ENCODE measurements around the gene KIAA2012.
A peak's percentile ranks its signal among the peaks of the same experiment; 100 is the strongest.

The KIAA2012 gene

DNA sequence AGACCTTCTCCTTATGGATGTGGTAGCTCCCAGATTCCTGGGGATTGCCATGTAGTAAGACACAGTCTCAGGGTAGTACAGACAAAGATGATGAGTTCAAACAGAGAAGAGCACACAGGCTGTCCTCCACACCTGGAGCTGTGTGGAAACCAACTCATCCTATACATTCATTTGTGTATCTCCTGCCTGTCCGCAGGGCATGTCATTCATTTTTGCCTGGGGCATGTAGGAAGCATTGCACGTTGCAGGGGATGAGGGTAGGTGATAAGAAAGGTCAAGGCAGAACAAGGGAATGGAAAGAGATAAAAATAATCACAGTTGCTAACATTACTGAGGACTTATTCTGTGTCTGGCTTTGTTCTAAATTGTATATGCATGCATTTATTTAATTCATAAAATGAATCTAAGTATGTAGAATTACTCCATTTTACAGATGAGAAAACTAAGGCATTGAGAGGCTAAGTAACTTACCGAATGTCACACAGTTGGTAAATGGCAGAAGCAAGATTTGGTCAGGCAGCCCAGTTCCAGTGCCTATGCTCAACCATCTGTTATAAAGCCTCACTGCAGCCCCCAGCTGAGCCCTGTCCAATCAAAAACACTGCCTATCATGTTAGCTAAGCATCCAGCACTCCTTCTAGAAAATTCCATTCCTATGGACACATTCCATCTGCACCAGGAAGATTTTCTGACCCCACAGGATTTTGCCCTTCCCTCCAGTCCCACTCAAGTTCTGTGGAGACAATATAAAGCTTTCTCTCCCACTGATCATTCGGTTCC lies 84.3 kb downstream of the KIAA2012 start:
- no peak for DNase-seq

DNA sequence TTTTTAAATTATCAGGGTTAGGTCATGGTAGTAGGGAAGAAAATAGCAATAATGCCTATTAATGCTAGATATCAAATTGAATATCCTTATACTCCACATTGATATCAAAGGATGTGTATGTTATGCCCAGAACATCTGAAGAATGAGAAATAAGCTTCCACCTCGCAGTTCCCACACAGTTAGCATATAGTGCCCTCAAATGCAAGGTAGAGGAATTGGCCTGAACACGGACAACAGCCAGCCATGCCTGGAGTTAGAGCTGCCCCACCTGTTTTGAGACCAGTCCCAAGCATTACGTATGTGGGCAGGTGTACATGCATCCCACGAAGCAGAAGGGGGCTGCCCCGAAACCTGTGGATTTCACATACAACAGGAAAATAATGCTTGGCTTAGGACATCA lies 85.7 kb downstream of the KIAA2012 start:
- DNase-seq: no peak

GRCh38 chr2:202161151-202161835 lies 88.2 kb downstream of the KIAA2012 start:
- DNase-seq: no peak

GRCh38 chr2:202164411-202164810 lies 91.4 kb downstream of the KIAA2012 start:
- DNase-seq: no peak

DNA sequence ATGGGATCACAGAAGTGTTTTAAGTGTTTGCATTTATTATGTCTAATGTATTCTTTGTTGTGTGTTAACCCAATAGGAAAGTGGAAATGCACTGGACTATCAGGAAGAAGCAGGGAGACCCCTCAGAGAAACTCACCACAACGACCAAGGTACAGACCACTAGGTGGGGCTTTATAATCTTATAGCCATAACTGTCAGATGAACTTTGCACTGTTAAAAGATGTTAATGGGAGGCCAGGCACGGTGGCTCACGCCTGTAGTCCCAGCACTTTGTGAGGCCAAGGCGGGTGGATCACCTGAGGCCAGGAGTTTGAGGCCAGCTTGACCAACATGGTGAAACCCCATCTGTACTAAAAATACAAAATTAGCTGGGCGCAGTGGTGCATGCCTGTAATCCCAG lies 92.2 kb downstream of the KIAA2012 start:
- no peak for DNase-seq

DNA sequence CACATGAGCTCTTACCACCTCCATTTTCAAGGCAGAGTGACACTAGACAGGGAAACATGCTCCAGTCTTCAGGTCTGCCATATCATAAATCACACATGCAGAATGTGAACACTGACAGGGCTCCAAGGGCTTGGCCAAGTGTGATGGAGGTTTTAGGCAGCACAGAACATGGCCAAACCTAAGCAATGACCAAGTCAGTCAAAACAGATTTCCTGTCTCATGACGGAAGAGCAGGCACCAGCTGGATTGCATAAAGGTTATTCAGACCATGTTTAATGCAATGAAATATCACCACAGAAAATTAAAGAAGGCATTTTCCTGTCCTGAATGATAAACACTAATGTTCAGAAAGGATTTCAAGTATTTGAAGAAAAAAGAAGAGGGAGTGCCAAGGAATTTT lies 92.9 kb downstream of the KIAA2012 start:
- no peak for DNase-seq

- no peak for DNase-seq
These were observed 96.1 kb downstream of the KIAA2012 start for GRCh38 chr2:202169131-202169530.

- DNase-seq: no peak
These were observed 96.9 kb downstream of the KIAA2012 start for GRCh38 chr2:202169832-202170424.

GRCh38 chr2:202171241-202171825 lies 98.3 kb downstream of the KIAA2012 start:
- DNase-seq: no peak

DNA sequence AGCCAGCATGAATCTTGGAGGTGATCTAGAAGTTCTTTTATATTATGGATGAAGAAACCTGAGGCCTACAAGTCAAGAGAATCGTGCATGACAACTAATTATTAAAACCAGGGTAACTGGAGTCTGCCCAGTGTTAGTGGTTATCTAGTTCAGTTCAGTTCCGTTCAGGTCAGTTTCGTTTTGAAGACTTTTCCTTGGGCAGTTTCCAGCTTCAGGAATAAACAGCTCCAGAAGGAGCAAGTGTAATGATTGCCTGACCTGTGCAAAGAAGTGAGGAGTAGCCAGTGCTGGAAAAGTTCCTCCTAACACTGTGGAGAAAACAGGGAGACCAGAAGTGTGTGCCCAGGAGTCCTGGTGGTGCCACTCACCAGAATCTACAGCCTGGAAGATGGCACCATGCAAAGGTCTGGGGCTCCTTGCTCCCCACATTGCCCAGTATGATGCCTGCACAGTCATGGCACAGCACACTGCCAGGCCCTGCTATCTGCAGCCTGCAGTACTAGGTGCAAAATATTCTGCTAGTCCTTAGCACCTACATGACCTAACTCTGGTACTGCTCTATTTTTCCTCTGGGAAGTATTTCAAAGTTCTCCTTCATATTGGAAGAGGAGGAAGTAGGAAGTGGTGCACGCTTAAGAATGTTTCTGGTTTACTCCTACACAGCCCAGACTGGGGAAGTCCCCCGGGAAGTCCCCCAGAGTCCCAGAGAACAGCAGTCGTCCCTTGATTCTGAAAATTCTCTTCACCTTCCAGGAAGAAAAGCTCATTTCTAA lies 99.6 kb downstream of the KIAA2012 start:
- no peak for DNase-seq

- peak; percentile 33 to 61 for DNase-seq
These were observed 105.4 kb downstream of the KIAA2012 start for GRCh38 chr2:202178346-202178958.

DNA sequence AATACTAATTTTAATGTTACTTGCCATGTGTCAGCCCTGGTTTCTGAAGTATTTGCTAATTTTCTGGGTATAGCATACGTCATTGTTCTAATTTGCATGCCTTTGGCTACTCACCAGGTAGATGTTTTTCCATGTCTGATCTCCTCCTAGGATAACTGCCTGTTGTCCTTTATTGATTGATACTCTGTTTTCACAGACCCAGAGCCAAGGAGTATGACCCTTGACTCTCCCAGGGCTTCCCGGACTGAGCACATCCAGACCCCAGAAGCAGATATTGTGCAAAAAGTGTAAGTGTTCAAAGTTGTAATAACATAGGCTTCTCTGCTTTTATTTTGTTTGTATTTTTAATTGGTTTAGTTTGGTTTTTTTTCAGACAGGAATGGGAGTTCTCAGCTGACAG lies 111.5 kb downstream of the KIAA2012 start:
- DNase-seq: no peak

DNA sequence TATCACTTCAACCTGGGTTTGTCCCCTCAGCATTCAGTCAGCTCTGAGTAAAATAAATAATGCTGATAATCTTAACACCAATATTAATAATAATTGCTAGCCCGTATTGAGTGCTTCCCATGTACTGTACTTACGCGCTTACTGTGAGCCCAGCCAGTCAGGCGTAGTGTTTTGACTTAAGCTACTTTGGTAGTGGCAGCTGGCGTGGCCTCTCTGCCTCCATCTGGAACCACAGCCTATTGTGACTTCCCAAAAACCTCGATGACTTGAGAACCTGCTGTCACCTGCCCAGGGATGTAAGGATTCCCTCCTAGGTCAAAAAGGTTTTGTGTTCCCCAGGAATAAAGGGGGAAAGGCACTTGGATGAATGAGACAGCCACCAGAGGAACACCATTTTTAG lies 112.1 kb downstream of the KIAA2012 start:
- no peak for DNase-seq

DNA sequence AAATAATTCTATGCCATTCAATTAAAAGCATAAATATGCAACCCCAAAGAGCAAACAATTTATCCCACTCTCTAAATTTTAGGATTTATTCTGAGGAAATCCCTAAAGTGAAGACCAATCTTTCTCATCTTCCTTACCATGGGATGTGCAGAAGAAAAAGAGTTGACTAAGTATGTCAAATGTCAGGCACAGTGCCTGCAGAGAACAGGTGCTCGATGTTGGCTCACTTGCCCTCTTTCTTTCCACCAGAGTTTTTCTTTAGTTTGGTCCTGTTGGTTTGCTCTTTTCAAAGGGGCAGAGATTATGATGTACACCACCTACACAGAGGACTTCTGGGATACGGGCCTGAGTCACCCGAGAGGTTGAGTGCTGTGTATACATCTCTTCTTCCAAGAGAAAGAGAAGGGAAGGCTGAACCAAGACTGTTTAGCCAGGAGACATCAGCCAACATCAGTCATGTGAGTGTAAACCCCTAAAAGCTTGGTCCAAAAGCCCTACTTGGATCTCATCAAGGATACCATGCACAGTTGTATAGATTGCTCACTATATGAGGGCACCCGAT lies 113.7 kb downstream of the KIAA2012 start:
- no peak for DNase-seq

DNA sequence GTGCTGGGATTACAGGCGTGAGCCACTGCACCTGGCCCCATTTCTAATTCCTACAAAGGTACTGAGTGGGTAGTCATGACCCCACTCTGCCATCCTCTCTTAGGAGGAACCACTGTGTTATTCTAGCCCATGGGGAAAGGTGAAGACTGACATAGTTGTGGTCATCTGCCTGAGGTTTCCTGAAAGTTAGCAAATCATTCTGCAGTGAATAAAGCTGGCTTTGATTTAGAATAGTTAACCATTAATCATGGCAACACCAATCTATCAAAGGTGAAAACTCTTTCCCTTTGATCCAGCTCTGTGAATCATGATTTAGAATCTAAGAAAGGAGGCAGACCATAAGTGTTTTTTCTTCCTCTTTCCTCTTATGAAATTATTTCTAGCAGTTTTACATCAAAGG lies 114.5 kb downstream of the KIAA2012 start:
- DNase-seq: no peak

GRCh38 chr2:202193305-202193704 lies 120.2 kb downstream of the KIAA2012 start:
- DNase-seq: no peak

DNA sequence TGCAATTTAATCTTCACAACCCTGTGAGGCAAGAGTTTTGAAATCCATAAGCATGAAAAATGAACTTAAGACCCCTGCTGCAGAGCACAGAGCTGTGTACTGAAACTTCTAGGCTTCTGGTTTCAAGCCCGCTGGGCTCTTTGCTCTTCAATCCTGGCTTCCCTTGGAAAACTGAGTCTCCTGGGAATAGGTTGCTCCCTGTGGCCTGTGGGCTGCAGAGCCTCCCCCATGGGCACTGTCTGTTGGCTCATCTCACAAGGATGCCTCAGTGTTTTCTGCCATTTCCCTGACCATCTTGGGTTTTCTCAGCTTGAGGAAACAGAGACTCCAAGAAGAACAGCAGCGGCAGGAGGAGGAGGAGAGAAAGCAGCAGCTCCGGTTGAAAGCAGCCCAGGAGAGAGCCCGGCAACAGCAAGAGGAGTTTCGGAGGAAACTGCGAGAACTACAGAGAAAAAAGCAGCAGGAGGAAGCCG lies 120.9 kb downstream of the KIAA2012 start:
- no peak for DNase-seq

- DNase-seq: no peak
These were observed 121.4 kb downstream of the KIAA2012 start for GRCh38 chr2:202194418-202194817.

- DNase-seq: no peak
These were observed 123.7 kb downstream of the KIAA2012 start for GRCh38 chr2:202196727-202197126.

- no peak for DNase-seq
These were observed 128.4 kb downstream of the KIAA2012 start for GRCh38 chr2:202201220-202202160.

DNA sequence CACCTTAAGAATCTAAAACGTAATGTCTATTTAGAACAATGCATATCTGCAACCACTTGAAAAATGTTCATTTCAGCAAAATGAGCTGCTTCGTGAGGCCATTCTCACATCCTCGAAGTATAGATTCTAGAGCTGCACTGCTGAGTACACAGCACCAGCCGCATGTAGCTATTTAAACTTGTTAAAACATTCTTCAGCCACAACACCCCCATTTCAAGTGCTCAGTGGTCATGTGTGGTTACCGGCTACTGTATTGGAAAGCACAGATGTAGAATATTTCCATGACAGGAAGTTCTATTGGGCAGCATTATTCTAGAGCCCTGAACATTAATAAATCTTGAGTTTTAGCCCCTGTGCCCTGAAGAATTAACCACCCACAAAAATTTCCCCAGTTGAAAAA lies 130.3 kb downstream of the KIAA2012 start:
- no peak for DNase-seq

Data from NCI-H2081 (cell line).